HepG2 (cell line): Measurements from ENCODE around the gene NRIP2. TPM values are rescaled to one million over a fixed set of nuclear protein-coding genes. Genes with fewer than 3 reads are reported as not detected.

Experiments used
- FOXO1 ChIP-seq: sonication (generic); formaldehyde crosslinking; IDR thresholded peaks from 2 replicates; pipeline ENCODE4 v1.4.0; 2020; ENCODE audit warnings: missing genetic modification reagents
- HDAC6 ChIP-seq: fragments of 200-600 bp; sonication (generic); IDR thresholded peaks from 2 replicates; pipeline ENCODE4 v1.7.0; 2017; ENCODE audit warnings: mild to moderate bottlenecking, antibody characterized with exemption, low read length, low read depth
- MXD4 ChIP-seq: IDR thresholded peaks from 2 replicates; pipeline ENCODE4 v1.6.1; 2016; ENCODE audit warnings: mild to moderate bottlenecking, missing biosample characterization, missing genetic modification reagents
- NR2C2 ChIP-seq: sonication (generic); formaldehyde crosslinking; IDR thresholded peaks from 2 replicates; pipeline ENCODE4 v1.4.0; 2020; ENCODE audit warnings: missing genetic modification reagents, mild to moderate bottlenecking, moderate library complexity, borderline replicate concordance
- SCMH1 ChIP-seq: sonication (generic); formaldehyde crosslinking; IDR thresholded peaks from 2 replicates; pipeline ENCODE4 v1.9.0; 2021; ENCODE audit warnings: missing genetic modification reagents, mild to moderate bottlenecking, borderline replicate concordance
- THAP11 ChIP-seq: IDR thresholded peaks from 2 replicates; pipeline ENCODE4 v1.6.1; 2016; ENCODE audit warnings: missing biosample characterization, missing genetic modification reagents
- ZNF792 ChIP-seq: IDR thresholded peaks from 2 replicates; pipeline ENCODE4 v1.6.1; 2016
- polyA plus RNA-seq, 8 experiments: library from polyadenylated mRNA; depleted of rRNA in 3 of 8; stranded (reverse) in 7 of 8; unstranded in 1 of 8; fragments of >200 nt; fragmentation: Illumina TruSeq in 4 of 8; extraction: Trizol in 4 of 8; gene quantifications; 2 replicates each; pipeline versions ENCODE4 v1.2.1 to v1.2.3, GENCODE V29; 2011 to 2016; ENCODE audit warnings: low read depth in 4 of 8, missing spikeins in 1 of 8, mixed read lengths in 1 of 8; ENCODE audit not compliant: insufficient read depth in 1 of 8
- total RNA-seq, 5 experiments: library from RNA; depleted of rRNA; stranded (reverse); fragments of >200 nt; fragmentation: Illumina TruSeq; extraction: Trizol; gene quantifications; 2 replicates each; pipeline ENCODE4 v1.2.3, GENCODE V29; 2016; ENCODE audit warnings: low read depth in 1 of 5
- TF ChIP-seq, protein P1 (sequence below): sonication (generic); formaldehyde crosslinking; IDR thresholded peaks from 2 replicates; pipeline ENCODE4 v1.5.1; 2020; ENCODE audit warnings: mild to moderate bottlenecking, missing genetic modification reagents, borderline replicate concordance
- TF ChIP-seq, protein P2 (sequence below): sonication (generic); formaldehyde crosslinking; IDR thresholded peaks from 2 replicates; pipeline ENCODE4 v1.4.0; 2020; ENCODE audit warnings: missing genetic modification reagents
- TF ChIP-seq, protein P3 (sequence below): sonication (generic); formaldehyde crosslinking; IDR thresholded peaks from 2 replicates; pipeline ENCODE4 v1.4.0; 2020; ENCODE audit warnings: mild to moderate bottlenecking, missing genetic modification reagents
- TF ChIP-seq, protein P4 (sequence below): IDR thresholded peaks from 2 replicates; pipeline ENCODE4 v1.6.1; 2016; ENCODE audit warnings: missing compliant biosample characterization, missing genetic modification reagents, borderline replicate concordance

Gene NRIP2
- total and polyA plus RNA-seq, 2 of the 13 experiments (the other 11 are each of a cell fraction or from before 2014, with no cell fraction given): not detected

DNA sequence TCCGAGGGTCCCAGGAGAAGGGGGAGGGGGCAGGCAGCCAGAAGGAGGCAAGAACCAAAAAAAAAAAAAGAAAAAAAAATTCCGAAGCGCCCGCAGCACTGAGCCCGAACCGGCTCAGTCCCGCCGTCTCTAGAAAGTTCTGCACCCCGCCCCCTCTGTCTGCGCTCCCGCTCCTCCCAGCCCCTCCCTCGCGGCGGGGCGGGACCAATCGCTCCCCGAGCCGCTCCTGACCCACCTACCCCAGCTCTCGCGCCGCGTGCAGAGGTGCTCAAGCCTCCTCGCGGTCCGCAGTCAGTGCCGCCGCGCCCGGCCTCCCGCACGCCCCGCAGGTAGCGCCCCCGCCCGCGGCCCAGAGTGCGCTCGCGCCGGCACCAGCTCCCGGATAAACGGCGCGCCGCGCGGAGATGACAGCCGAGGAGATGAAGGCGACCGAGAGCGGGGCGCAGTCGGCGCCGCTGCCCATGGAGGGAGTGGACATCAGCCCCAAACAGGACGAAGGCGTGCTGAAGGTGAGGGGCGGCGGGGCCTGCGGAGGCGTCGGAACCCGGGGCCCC is 40.0 kb downstream of the NRIP2 start, which contains the start of gene FKBP4 (continued):
- TF ChIP-seq, protein P1, sequence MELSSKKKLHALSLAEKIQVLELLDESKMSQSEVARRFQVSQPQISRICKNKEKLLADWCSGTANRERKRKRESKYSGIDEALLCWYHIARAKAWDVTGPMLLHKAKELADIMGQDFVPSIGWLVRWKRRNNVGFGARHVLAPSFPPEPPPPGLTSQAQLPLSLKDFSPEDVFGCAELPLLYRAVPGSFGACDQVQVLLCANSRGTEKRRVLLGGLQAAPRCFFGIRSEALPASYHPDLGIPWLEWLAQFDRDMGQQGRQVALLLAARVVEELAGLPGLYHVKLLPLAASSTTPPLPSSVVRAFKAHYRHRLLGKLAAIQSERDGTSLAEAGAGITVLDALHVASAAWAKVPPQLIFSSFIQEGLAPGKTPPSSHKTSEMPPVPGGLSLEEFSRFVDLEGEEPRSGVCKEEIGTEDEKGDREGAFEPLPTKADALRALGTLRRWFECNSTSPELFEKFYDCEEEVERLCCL (CRISPR knock-in tag): no peak
- TF ChIP-seq, protein P2, sequence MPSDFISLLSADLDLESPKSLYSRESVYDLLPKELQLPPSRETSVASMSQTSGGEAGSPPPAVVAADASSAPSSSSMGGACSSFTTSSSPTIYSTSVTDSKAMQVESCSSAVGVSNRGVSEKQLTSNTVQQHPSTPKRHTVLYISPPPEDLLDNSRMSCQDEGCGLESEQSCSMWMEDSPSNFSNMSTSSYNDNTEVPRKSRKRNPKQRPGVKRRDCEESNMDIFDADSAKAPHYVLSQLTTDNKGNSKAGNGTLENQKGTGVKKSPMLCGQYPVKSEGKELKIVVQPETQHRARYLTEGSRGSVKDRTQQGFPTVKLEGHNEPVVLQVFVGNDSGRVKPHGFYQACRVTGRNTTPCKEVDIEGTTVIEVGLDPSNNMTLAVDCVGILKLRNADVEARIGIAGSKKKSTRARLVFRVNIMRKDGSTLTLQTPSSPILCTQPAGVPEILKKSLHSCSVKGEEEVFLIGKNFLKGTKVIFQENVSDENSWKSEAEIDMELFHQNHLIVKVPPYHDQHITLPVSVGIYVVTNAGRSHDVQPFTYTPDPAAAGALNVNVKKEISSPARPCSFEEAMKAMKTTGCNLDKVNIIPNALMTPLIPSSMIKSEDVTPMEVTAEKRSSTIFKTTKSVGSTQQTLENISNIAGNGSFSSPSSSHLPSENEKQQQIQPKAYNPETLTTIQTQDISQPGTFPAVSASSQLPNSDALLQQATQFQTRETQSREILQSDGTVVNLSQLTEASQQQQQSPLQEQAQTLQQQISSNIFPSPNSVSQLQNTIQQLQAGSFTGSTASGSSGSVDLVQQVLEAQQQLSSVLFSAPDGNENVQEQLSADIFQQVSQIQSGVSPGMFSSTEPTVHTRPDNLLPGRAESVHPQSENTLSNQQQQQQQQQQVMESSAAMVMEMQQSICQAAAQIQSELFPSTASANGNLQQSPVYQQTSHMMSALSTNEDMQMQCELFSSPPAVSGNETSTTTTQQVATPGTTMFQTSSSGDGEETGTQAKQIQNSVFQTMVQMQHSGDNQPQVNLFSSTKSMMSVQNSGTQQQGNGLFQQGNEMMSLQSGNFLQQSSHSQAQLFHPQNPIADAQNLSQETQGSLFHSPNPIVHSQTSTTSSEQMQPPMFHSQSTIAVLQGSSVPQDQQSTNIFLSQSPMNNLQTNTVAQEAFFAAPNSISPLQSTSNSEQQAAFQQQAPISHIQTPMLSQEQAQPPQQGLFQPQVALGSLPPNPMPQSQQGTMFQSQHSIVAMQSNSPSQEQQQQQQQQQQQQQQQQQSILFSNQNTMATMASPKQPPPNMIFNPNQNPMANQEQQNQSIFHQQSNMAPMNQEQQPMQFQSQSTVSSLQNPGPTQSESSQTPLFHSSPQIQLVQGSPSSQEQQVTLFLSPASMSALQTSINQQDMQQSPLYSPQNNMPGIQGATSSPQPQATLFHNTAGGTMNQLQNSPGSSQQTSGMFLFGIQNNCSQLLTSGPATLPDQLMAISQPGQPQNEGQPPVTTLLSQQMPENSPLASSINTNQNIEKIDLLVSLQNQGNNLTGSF (CRISPR knock-in tag): peak; percentile 91
- TF ChIP-seq ZNF792 (CRISPR knock-in tag) (no peak), NR2C2 (CRISPR knock-in tag) (no peak), MXD4 (CRISPR knock-in tag) (peak; percentile 76), SCMH1 (no peak), HDAC6 (no peak), THAP11 (peak; percentile 87), FOXO1 (CRISPR knock-in tag) (peak; percentile 39; the same call in 1 of the 2 replicates)
- TF ChIP-seq, protein P3, sequence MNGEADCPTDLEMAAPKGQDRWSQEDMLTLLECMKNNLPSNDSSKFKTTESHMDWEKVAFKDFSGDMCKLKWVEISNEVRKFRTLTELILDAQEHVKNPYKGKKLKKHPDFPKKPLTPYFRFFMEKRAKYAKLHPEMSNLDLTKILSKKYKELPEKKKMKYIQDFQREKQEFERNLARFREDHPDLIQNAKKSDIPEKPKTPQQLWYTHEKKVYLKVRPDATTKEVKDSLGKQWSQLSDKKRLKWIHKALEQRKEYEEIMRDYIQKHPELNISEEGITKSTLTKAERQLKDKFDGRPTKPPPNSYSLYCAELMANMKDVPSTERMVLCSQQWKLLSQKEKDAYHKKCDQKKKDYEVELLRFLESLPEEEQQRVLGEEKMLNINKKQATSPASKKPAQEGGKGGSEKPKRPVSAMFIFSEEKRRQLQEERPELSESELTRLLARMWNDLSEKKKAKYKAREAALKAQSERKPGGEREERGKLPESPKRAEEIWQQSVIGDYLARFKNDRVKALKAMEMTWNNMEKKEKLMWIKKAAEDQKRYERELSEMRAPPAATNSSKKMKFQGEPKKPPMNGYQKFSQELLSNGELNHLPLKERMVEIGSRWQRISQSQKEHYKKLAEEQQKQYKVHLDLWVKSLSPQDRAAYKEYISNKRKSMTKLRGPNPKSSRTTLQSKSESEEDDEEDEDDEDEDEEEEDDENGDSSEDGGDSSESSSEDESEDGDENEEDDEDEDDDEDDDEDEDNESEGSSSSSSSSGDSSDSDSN (CRISPR knock-in tag): peak; percentile 78; the same call in 1 of the 2 replicates
- TF ChIP-seq, protein P4, sequence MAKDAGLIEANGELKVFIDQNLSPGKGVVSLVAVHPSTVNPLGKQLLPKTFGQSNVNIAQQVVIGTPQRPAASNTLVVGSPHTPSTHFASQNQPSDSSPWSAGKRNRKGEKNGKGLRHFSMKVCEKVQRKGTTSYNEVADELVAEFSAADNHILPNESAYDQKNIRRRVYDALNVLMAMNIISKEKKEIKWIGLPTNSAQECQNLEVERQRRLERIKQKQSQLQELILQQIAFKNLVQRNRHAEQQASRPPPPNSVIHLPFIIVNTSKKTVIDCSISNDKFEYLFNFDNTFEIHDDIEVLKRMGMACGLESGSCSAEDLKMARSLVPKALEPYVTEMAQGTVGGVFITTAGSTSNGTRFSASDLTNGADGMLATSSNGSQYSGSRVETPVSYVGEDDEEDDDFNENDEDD: peak; percentile 92; the same call in 1 of the 2 replicates
